Type B pancreatic cell (in vitro differentiated cells): ENCODE data around the gene SREK1IP1. TPM values are rescaled to one million over a fixed set of nuclear protein-coding genes. Genes with fewer than 3 reads are reported as not detected.
A peak's percentile ranks its signal among the peaks of the same experiment; 100 is the strongest.

Experiments
- DNase-seq: peaks from one replicate; pipeline ENCODE4 v3.0.0; 2021; ENCODE audit warnings: mixed read lengths; ENCODE audit not compliant: unreplicated experiment; ENCODE audit errors: extremely low spot score
- H3K27ac Mint-ChIP-seq: 2 replicates; pipeline ENCODE4 v1.8.0; 2021; ENCODE audit warnings: mild to moderate bottlenecking, mixed read lengths
- H3K27me3 Mint-ChIP-seq: 2 replicates; pipeline ENCODE4 v1.8.0; 2021; ENCODE audit warnings: mixed read lengths
- H3K36me3 Mint-ChIP-seq: 2 replicates; pipeline ENCODE4 v1.8.0; 2021; ENCODE audit warnings: mixed read lengths
- H3K4me1 Mint-ChIP-seq: one replicate; pipeline ENCODE4 v1.8.0; 2021; ENCODE audit warnings: mixed read lengths; ENCODE audit not compliant: unreplicated experiment
- H3K4me3 Mint-ChIP-seq: 2 replicates; pipeline ENCODE4 v1.8.0; 2021; ENCODE audit warnings: mild to moderate bottlenecking, mixed read lengths
- H3K9me3 Mint-ChIP-seq: 2 replicates; pipeline ENCODE4 v1.8.0; 2021; ENCODE audit warnings: mixed read lengths
- CTCF ChIP-seq: fragments of 200-600 bp; sonication (generic); conservative IDR thresholded peaks from 2 replicates; pipeline ENCODE4 v1.5.0; 2021; ENCODE audit warnings: antibody characterized with exemption, mild to moderate bottlenecking
- total RNA-seq: library from RNA; stranded (reverse); gene quantifications from 2 replicates; pipeline ENCODE4 v1.2.1, GENCODE V29; 2021; ENCODE audit warnings: low replicate concordance

The SREK1IP1 gene
- total RNA-seq, 1 donor from 2014 or later = 25.9 TPM

GRCh38 chr5:64790210-64790609, 21.7 kb upstream of the SREK1IP1 start:
- no peaks in the 10 kb centered on the region for H3K9me3 Mint-ChIP-seq
- no peaks in the 10 kb centered on the region for H3K4me1 Mint-ChIP-seq
- no peak for DNase-seq
- H3K4me3 Mint-ChIP-seq = no peak overlapping the region
- H3K27me3 Mint-ChIP-seq = no peaks in the 10 kb centered on the region
- H3K27ac Mint-ChIP-seq = no peak overlapping the region
- peaks cover 3% of the 10 kb centered on the region for H3K36me3 Mint-ChIP-seq
- no peak for TF ChIP-seq CTCF

- no peaks in the 10 kb centered on the region for H3K9me3 Mint-ChIP-seq
- no peak overlapping the region for H3K4me3 Mint-ChIP-seq
- peaks cover 5% of the 10 kb centered on the region for H3K36me3 Mint-ChIP-seq
- no peaks in the 10 kb centered on the region for H3K4me1 Mint-ChIP-seq
- TF ChIP-seq CTCF = no peak
- no peak for DNase-seq
- no peaks in the 10 kb centered on the region for H3K27me3 Mint-ChIP-seq
- no peak overlapping the region for H3K27ac Mint-ChIP-seq
Observed at GRCh38 chr5:64789457-64789856, 21.0 kb upstream of the SREK1IP1 start.

GRCh38 chr5:64788156-64788555, 19.7 kb upstream of the SREK1IP1 start:
- H3K4me3 Mint-ChIP-seq = no peak overlapping the region
- TF ChIP-seq CTCF = no peak

GRCh38 chr5:64786372-64786771, 17.9 kb upstream of the SREK1IP1 start:
- Mint-ChIP-seq H3K9me3 (no peaks in the 10 kb centered on the region), H3K27me3 (no peaks in the 10 kb centered on the region), H3K36me3 (peaks cover 6% of the 10 kb centered on the region), H3K4me3 (no peak overlapping the region), H3K27ac (no peak overlapping the region), H3K4me1 (no peaks in the 10 kb centered on the region)
- no peak for TF ChIP-seq CTCF
- no peak for DNase-seq

More at GRCh38 chr5:64788156-64788555, 19.7 kb upstream of the SREK1IP1 start:
- Mint-ChIP-seq H3K27me3 (no peaks in the 10 kb centered on the region), H3K4me1 (no peaks in the 10 kb centered on the region), H3K27ac (no peak overlapping the region), H3K9me3 (no peaks in the 10 kb centered on the region), H3K36me3 (peaks cover 6% of the 10 kb centered on the region)
- no peak for DNase-seq

GRCh38 chr5:64784451-64785025, 16.0 kb upstream of the SREK1IP1 start:
- Mint-ChIP-seq H3K27ac (no peak overlapping the region), H3K4me1 (no peaks in the 10 kb centered on the region), H3K36me3 (peaks cover 6% of the 10 kb centered on the region), H3K9me3 (no peaks in the 10 kb centered on the region), H3K27me3 (no peaks in the 10 kb centered on the region), H3K4me3 (no peak overlapping the region)
- peak; percentile 95 for TF ChIP-seq CTCF
- peak; percentile 70 for DNase-seq

GRCh38 chr5:64775291-64775690, 6.8 kb upstream of the SREK1IP1 start:
- TF ChIP-seq CTCF = no peak
- Mint-ChIP-seq H3K36me3 (no peaks in the 10 kb centered on the region), H3K27ac (no peak overlapping the region), H3K4me3 (no peak overlapping the region), H3K9me3 (no peaks in the 10 kb centered on the region), H3K27me3 (no peaks in the 10 kb centered on the region), H3K4me1 (peaks cover 4% of the 10 kb centered on the region)
- no peak for DNase-seq
